Measurements from ENCODE around the gene CD200.
"Not testable (repeated sequence)": the region's sequence is repeated elsewhere in the genome, so short reads cannot be mapped to it uniquely, and the experiment has no call there.

CD200 gene

DNA sequence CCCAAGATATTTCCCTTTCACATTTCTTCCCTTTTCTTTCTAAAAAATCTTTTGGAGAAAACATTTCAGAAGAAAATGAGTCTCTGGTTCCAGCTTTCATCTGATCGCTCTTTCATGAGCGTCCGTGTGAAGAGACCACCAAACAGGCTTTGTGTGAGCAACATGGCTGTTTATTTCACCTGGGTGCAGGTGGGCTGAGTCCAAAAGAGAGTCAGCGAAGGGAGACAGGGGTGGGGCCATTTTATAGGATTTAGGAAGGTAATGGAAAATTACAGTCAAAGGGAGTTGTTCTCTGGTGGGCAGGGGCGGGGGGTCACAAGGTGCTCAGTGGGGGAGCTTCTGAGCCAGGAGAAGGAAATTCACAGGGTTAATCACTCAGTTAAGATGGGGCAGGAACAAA, 67.4 kb downstream of the CD200 start:
- not testable (repeated sequence) for H3K4me1 ChIP-seq (ENCODE audit: control insufficient read depth, insufficient read depth, low read length); H3K27me3 ChIP-seq (ENCODE audit: control insufficient read depth, insufficient read depth, low read length); H3K4me3 ChIP-seq (ENCODE audit: low read length); H3K36me3 ChIP-seq (ENCODE audit: control insufficient read depth, insufficient read depth, low read length); H3K9ac ChIP-seq (ENCODE audit: low read length); H3K27ac ChIP-seq (ENCODE audit: low read depth, low read length)

DNA sequence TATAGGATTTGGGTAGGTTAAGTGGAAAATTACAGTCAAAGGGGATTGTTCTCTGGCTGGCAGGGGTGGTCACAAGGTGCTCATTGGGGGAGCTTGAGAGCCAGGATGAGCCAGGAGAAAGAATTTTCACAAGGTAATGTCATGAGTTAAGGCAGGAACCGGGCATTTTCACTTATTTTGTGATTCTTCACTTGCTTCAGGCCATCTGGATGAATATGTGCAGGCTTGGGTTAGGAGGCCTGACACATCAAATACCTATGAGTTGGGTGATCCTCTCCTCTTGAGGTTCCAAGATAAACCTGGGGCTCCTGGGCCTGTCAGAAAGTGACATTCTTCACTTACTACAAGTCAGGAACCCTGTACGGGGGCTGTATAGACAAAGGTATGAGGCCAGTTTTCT, 68.7 kb downstream of the CD200 start:
- Histone ChIP-seq H3K27me3 (ENCODE audit: control insufficient read depth, insufficient read depth, low read length) (no peaks in the 10 kb centered on the region), H3K36me3 (ENCODE audit: control insufficient read depth, insufficient read depth, low read length) (no peaks in the 10 kb centered on the region), H3K4me1 (ENCODE audit: control insufficient read depth, insufficient read depth, low read length) (no peaks in the 10 kb centered on the region), H3K27ac (ENCODE audit: low read depth, low read length) (no peak overlapping the region), H3K9ac (ENCODE audit: low read length) (no peak overlapping the region), H3K4me3 (ENCODE audit: low read length) (no peak overlapping the region)

DNA sequence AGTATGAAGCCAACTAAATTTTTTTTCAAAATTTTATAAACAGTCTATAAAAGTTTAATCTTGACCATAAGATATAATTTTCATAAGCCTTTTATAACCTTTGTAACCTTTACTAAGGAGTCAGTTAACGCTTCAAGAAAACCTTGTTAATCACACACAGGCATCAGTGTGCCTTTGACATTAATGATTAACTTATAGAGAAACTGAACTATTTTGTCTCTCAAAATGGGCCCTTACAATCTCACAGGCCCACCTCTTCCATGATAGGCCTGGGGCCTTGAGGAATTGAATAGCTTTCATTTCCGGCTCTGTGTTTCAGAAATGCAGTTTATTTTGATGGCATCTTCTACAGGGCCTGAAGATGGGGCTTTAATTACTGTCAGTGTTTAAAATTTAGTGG, 70.1 kb downstream of the CD200 start:
- H3K27me3 ChIP-seq (ENCODE audit: control insufficient read depth, insufficient read depth, low read length): no peaks in the 10 kb centered on the region
- no peaks in the 10 kb centered on the region for H3K36me3 ChIP-seq (ENCODE audit: control insufficient read depth, insufficient read depth, low read length)
- no peak overlapping the region for H3K9ac ChIP-seq (ENCODE audit: low read length)
- no peak overlapping the region for H3K27ac ChIP-seq (ENCODE audit: low read depth, low read length)
- H3K4me1 ChIP-seq (ENCODE audit: control insufficient read depth, insufficient read depth, low read length): no peaks in the 10 kb centered on the region
- no peak overlapping the region for H3K4me3 ChIP-seq (ENCODE audit: low read length)

DNA sequence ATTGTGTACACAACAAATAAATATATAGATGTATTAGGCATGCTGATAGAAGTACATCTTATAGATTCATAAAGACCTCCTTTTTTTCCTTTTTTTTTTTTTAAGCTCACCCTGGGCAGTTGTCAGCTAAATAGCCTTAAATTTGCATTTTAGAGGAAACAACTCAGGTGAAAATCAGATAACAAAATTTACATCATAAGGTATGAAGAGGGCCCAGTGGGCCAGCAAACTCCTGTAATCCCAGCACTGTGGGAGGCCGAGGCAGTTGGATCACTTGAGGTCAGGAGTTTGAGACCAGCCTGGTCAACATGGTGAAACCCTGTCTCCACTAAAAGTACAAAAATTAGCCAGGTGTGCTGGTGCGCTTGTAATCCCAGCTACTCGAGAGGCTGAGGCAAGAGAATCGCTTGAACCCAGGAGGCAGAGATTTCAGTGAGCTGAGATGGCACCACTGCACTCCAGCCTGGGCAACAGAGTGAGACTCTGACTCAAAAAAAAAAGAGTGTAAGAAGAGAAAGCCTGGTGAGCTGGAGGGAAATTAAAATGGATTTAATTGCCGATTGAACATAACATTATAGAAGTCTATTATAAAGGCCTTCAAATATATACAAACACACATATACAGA, 72.1 kb downstream of the CD200 start:
- H3K9ac ChIP-seq (ENCODE audit: low read length); H3K36me3 ChIP-seq (ENCODE audit: control insufficient read depth, insufficient read depth, low read length); H3K27me3 ChIP-seq (ENCODE audit: control insufficient read depth, insufficient read depth, low read length); H3K4me1 ChIP-seq (ENCODE audit: control insufficient read depth, insufficient read depth, low read length); H3K4me3 ChIP-seq (ENCODE audit: low read length); H3K27ac ChIP-seq (ENCODE audit: low read depth, low read length): not testable (repeated sequence)

DNA sequence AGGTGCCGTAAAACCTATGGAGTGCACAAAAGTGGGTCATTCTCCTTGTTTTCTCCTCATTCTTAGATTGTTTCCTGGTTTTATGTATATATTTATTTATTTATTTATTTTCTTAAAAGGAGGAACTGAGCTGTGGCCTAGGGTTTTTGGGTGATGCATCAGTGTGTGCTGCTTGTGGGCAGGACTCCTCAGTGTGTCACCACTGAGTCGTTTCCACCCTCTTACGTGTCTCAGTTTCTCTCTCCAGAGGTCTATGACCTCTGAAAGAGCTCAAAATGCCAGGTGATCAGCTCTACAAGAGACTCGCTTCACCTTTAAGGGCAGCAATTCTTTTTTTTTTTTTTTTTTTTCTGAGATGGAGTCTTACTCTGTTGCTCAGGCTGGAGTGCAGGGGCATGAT, 72.9 kb downstream of the CD200 start:
- Histone ChIP-seq H3K4me1 (ENCODE audit: control insufficient read depth, insufficient read depth, low read length) (no peaks in the 10 kb centered on the region), H3K27ac (ENCODE audit: low read depth, low read length) (no peak overlapping the region), H3K4me3 (ENCODE audit: low read length) (no peak overlapping the region), H3K36me3 (ENCODE audit: control insufficient read depth, insufficient read depth, low read length) (no peaks in the 10 kb centered on the region), H3K27me3 (ENCODE audit: control insufficient read depth, insufficient read depth, low read length) (no peaks in the 10 kb centered on the region), H3K9ac (ENCODE audit: low read length) (no peak overlapping the region)

DNA sequence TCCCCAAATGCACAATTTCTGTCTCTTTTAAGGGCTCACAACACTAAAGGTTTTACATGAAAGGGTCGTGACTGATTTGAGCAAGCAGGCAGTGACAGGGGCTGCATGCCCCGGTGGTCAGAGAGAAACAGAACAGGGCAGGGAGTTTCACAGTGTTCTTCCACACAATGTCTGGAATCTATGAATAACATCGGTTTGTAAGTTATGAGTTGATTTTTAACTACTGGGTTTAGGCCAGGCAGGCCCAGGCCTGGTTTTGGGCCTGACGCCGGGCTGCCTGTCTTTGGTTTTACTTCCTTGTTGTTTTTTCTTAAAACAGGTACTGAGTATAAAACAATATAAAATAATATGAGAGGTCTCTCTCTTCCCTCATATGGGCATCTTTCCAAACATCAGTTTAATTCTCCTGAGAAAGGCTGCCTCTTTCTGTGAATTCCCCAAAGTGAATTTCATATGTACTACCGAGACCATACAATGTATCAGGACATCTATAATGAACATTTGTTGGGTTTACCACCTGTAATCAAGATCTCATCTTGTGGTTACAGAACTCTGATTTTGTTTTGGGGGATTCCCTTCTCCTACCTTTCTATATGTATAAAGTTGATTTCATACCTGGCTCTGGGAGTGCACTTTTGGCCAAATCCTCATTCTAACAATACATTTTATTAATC, 74.4 kb downstream of the CD200 start:
- Histone ChIP-seq H3K27ac (ENCODE audit: low read depth, low read length) (peak overlapping the region; percentile 44), H3K4me3 (ENCODE audit: low read length) (no peak overlapping the region), H3K9ac (ENCODE audit: low read length) (no peak overlapping the region), H3K36me3 (ENCODE audit: control insufficient read depth, insufficient read depth, low read length) (no peaks in the 10 kb centered on the region), H3K4me1 (ENCODE audit: control insufficient read depth, insufficient read depth, low read length) (no peaks in the 10 kb centered on the region), H3K27me3 (ENCODE audit: control insufficient read depth, insufficient read depth, low read length) (no peaks in the 10 kb centered on the region)

DNA sequence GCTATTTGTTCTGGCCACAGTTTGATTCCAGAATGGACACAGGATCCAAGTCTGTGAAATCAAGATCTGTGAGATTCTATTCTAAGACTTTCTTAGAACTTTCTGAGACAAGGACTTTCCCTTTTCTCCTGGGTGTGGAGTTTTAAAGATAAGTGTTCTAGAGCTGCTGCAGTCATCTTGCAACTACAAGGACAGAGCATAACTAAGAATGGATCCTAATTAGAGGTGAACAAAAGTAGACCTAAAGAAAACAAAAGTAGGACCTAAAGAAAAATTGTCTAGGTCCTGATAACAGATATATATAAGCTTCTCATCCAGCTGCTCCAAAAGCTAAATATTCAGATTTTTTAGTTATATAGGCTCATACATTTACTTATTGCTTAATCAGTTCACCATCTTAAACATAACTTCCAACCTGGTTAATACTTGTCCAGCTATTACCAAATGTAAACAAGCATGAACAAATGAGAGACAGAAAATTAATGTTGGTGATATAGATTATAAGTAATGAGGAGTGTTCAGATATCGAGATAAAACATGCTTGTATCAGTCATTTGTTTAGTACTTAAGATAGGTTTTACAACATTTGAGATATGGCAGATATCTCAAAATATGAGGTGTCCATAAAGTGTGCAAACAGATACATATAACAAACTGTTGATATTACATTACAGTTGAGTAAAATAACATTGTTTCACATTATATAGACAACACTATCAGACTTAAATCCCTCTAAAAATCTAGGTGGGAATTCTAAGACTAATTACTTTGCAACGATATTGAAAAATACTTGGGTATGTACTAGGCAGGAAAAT, 75.1 kb downstream of the CD200 start:
- Histone ChIP-seq H3K4me1 (ENCODE audit: control insufficient read depth, insufficient read depth, low read length) (no peaks in the 10 kb centered on the region), H3K9ac (ENCODE audit: low read length) (no peak overlapping the region), H3K27me3 (ENCODE audit: control insufficient read depth, insufficient read depth, low read length) (no peaks in the 10 kb centered on the region), H3K4me3 (ENCODE audit: low read length) (peak overlapping the region; percentile 5), H3K27ac (ENCODE audit: low read depth, low read length) (no peak overlapping the region), H3K36me3 (ENCODE audit: control insufficient read depth, insufficient read depth, low read length) (no peaks in the 10 kb centered on the region)

DNA sequence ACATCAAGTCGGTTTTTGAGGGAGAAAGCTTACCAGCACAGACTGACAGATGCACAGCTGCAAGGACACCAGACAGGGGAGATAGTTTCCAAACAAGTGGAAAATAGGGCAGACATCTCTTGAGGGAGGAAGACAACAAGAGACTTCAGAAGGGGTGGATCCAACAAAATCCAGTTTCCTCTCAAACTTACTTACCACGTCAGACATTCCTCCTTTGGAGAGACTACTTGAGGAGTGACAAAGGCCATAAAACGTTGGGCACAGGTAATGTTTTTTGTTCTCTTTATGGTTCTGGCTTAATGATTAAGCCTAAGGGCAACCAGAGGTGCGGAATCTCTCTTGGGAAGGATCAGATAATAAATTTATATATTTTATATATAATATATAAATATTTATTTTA, 76.1 kb downstream of the CD200 start:
- no peaks in the 10 kb centered on the region for H3K4me1 ChIP-seq (ENCODE audit: control insufficient read depth, insufficient read depth, low read length)
- H3K27ac ChIP-seq (ENCODE audit: low read depth, low read length): no peak overlapping the region
- no peak overlapping the region for H3K9ac ChIP-seq (ENCODE audit: low read length)
- H3K4me3 ChIP-seq (ENCODE audit: low read length): no peak overlapping the region
- H3K36me3 ChIP-seq (ENCODE audit: control insufficient read depth, insufficient read depth, low read length): no peaks in the 10 kb centered on the region
- H3K27me3 ChIP-seq (ENCODE audit: control insufficient read depth, insufficient read depth, low read length): no peaks in the 10 kb centered on the region

DNA sequence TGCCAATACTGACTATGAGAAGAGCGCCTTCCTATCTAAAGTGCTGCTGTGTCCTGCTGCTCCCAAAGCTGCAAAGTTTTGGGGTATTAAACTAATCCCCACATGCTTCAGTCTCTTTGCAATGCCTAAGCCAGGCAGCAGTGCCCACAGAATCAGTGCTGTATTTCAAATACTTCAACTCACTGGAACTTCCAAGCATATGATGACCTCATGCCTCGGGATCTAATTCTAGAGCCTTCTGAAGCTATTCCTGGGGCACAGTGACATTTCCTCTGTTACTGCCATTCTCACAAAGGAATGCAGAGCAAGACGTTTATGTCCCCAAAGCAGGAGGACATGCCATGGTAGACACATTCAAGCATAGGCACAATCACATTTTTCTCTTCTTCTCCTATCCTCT, 78.5 kb downstream of the CD200 start:
- Histone ChIP-seq H3K4me1 (ENCODE audit: control insufficient read depth, insufficient read depth, low read length) (no peaks in the 10 kb centered on the region), H3K9ac (ENCODE audit: low read length) (no peak overlapping the region), H3K27ac (ENCODE audit: low read depth, low read length) (no peak overlapping the region), H3K36me3 (ENCODE audit: control insufficient read depth, insufficient read depth, low read length) (no peaks in the 10 kb centered on the region), H3K4me3 (ENCODE audit: low read length) (no peak overlapping the region), H3K27me3 (ENCODE audit: control insufficient read depth, insufficient read depth, low read length) (no peaks in the 10 kb centered on the region)
